ENCODE results near the gene ATP1A2.

- TF ChIP-seq EZH2 (IDR thresholded peaks at IDR 0.05; ENCODE audit: borderline replicate concordance, low read depth, low read length, severe bottlenecking), result no peak
- TF ChIP-seq POLR2AphosphoS5 (IDR thresholded peaks at IDR 0.05; ENCODE audit: insufficient read depth, low read depth, low read length), result no peak
Measured at GRCh38 chr1:160168016-160168415, 52.5 kb downstream of the ATP1A2 start.

Measured in endothelial cell of umbilical vein (primary cell).